Keratinocyte (primary cell): ENCODE data around the gene GYS1. TPM values are rescaled to one million over a fixed set of nuclear protein-coding genes. Genes with fewer than 3 reads are reported as not detected.

ENCODE experiments used
- DNase-seq: peaks from one replicate; pipeline ENCODE4 v3.0.0-alpha.2; 2011; ENCODE audit warnings: low read depth, missing footprints, low spot score
- FAIRE-seq: peaks from 2 replicates; lab custom pipeline; 2011; peaks lifted over from hg19 to GRCh38; lab: Jason Lieb, UNC
- H2AFZ ChIP-seq: 2 replicates; pipeline ENCODE4 v1.6.0; 2012; ENCODE audit warnings: low read length, control low read depth, inconsistent platforms; ENCODE audit not compliant: control insufficient read depth
- H3K27ac ChIP-seq: 2 replicates; pipeline ENCODE4 v1.5.1; 2011; ENCODE audit warnings: low read length; ENCODE audit not compliant: control insufficient read depth, insufficient read depth
- H3K27me3 ChIP-seq: 3 replicates; pipeline ENCODE4 v1.6.0; 2011; ENCODE audit warnings: low read length; ENCODE audit not compliant: control insufficient read depth, insufficient read depth; ENCODE audit errors: extremely low read depth
- H3K36me3 ChIP-seq, 2 experiments: 2 replicates in 1 of 2; 3 replicates in 1 of 2; pipeline ENCODE4 v1.5.1; 2011; ENCODE audit warnings: low read length in 2 of 2, mild to moderate bottlenecking in 1 of 2; ENCODE audit not compliant: control insufficient read depth in 2 of 2, insufficient read depth in 2 of 2; ENCODE audit errors: extremely low read depth in 1 of 2
- H3K4me1 ChIP-seq: 3 replicates; pipeline ENCODE4 v1.5.1; 2011; ENCODE audit warnings: low read length; ENCODE audit not compliant: control insufficient read depth, insufficient read depth; ENCODE audit errors: extremely low read depth
- H3K4me2 ChIP-seq: 3 replicates; pipeline ENCODE4 v1.6.0; 2011; ENCODE audit warnings: low read depth, low read length; ENCODE audit not compliant: control insufficient read depth, insufficient read depth; ENCODE audit errors: extremely low read depth
- H3K4me3 ChIP-seq, 3 experiments: fragments of 200-600 bp in 1 of 3; sonication (generic) in 1 of 3; 2 replicates in 2 of 3; 3 replicates in 1 of 3; pipeline ENCODE4 v1.5.1; 2011 to 2016; ENCODE audit warnings: low read length in 3 of 3, mild to moderate bottlenecking in 3 of 3, control low read depth in 2 of 3, inconsistent platforms in 1 of 3, low read depth in 1 of 3, mixed read lengths in 1 of 3, mixed run types in 1 of 3, moderate library complexity in 1 of 3; ENCODE audit not compliant: control insufficient read depth in 2 of 3, insufficient read depth in 2 of 3; ENCODE audit errors: extremely low read depth in 1 of 3
- H3K79me2 ChIP-seq: 2 replicates; pipeline ENCODE4 v1.6.0; 2012; ENCODE audit warnings: low read length; ENCODE audit not compliant: control insufficient read depth, insufficient read depth
- H3K9ac ChIP-seq: 3 replicates; pipeline ENCODE4 v1.6.0; 2011; ENCODE audit warnings: low read length; ENCODE audit not compliant: control insufficient read depth, insufficient read depth; ENCODE audit errors: extremely low read depth
- H3K9me1 ChIP-seq: 3 replicates; pipeline ENCODE4 v1.6.0; 2011; ENCODE audit warnings: low read length; ENCODE audit not compliant: control insufficient read depth, insufficient read depth; ENCODE audit errors: extremely low read depth
- H3K9me3 ChIP-seq: 2 replicates; pipeline ENCODE4 v1.5.1; 2012; ENCODE audit warnings: low read depth, low read length; ENCODE audit not compliant: control insufficient read depth
- H4K20me1 ChIP-seq: 3 replicates; pipeline ENCODE4 v1.6.0; 2011; ENCODE audit warnings: low read length; ENCODE audit not compliant: control insufficient read depth, insufficient read depth; ENCODE audit errors: extremely low read depth
- CTCF ChIP-seq, 3 experiments: IDR thresholded peaks in 1 of 3; conservative IDR thresholded peaks in 1 of 3; optimal IDR thresholded peaks in 1 of 3; 2 replicates in 2 of 3; 3 replicates in 1 of 3; pipeline versions ENCODE3 to v1.5.1; 2011; ENCODE audit warnings: low read length in 3 of 3, mild to moderate bottlenecking in 3 of 3, moderate library complexity in 2 of 3, control low read depth in 1 of 3, inconsistent platforms in 1 of 3; ENCODE audit not compliant: insufficient read depth in 2 of 3; ENCODE audit errors: extremely low read depth in 1 of 3
- EZH2 ChIP-seq: IDR thresholded peaks from one replicate; pipeline ENCODE4 v1.6.1; 2012; ENCODE audit warnings: inconsistent platforms, mild to moderate bottlenecking, low read length, moderate library complexity
- dilution Hi-C: fragments of 300-500 bp; cut with MboI; formaldehyde crosslinking; loops from one replicate; pipeline ENCODE4 v1.7.0; 2020; ENCODE audit warnings: low sequenced_read_pairs; ENCODE audit not compliant: extremely low pct_ligation_motif_present
- polyA plus RNA-seq, 5 experiments: library from polyadenylated mRNA; depleted of rRNA in 3 of 5; stranded (reverse) in 3 of 5; stranded (forward) in 1 of 5; unstranded in 1 of 5; fragments of >200 nt; gene quantifications; 1 replicate in 1 of 5; 2 replicates in 3 of 5; 3 replicates in 1 of 5; pipeline versions ENCODE4 v1.2.1 to v1.2.3, GENCODE V29; 2011 to 2012; ENCODE audit warnings: missing spikeins in 2 of 5, low read depth in 1 of 5, low replicate concordance in 1 of 5

The GYS1 gene
- polyA plus RNA-seq, 1 donor (not counting 4 experiments of a cell fraction or from before 2014, with no cell fraction given) = 46.5 TPM

- dilution Hi-C loops = no loop called here
- TF ChIP-seq EZH2 (no peak), CTCF (optimal IDR thresholded peaks at IDR 0.05 in 1 of 3, IDR thresholded peaks at IDR 0.05 in 1 of 3, conservative IDR thresholded peaks at IDR 0.05 in 1 of 3; ENCODE audit: extremely low read depth in 1 of 3, insufficient read depth in 2 of 3, low read length in 3 of 3) (no peak)
- no peak for FAIRE-seq
Measured at GRCh38 chr19:48953990-48954594, 39.0 kb downstream of the GYS1 start.

GRCh38 chr19:48953141-48953540 is 40.0 kb downstream of the GYS1 start:
- Histone ChIP-seq H3K4me1 (peaks cover 5% of the 10 kb centered on the region), H3K4me3 (no peak overlapping the region), H3K27ac (no peak overlapping the region), H3K9me3 (no peaks in the 10 kb centered on the region), H3K79me2 (peaks cover 19% of the 10 kb centered on the region), H3K9me1 (no peaks in the 10 kb centered on the region), H4K20me1 (no peaks in the 10 kb centered on the region), H2AFZ (no peak overlapping the region), H3K36me3 (peaks cover 4 to 6% of the 10 kb centered on the region in 2 experiments), H3K9ac (no peak overlapping the region), H3K27me3 (no peaks in the 10 kb centered on the region), H3K4me2 (no peak overlapping the region)
- dilution Hi-C loops = no loop called here
- TF ChIP-seq EZH2 (no peak), CTCF (optimal IDR thresholded peaks at IDR 0.05 in 1 of 3, IDR thresholded peaks at IDR 0.05 in 1 of 3, conservative IDR thresholded peaks at IDR 0.05 in 1 of 3; ENCODE audit: extremely low read depth in 1 of 3, insufficient read depth in 2 of 3, low read length in 3 of 3) (no peak)
- FAIRE-seq (no peak), DNase-seq (no peak)

More at GRCh38 chr19:48953990-48954594, 39.0 kb downstream of the GYS1 start:
- peaks cover 5% of the 10 kb centered on the region for H3K4me1 ChIP-seq
- H3K27ac ChIP-seq = peak overlapping the region; percentile 90
- H3K4me3 ChIP-seq = peak overlapping the region; percentile 15 to 89 (median 85)
- peak overlapping the region; percentile 67 for H3K4me2 ChIP-seq
- H3K79me2 ChIP-seq = peaks cover 19% of the 10 kb centered on the region
- no peaks in the 10 kb centered on the region for H4K20me1 ChIP-seq
- H2AFZ ChIP-seq = peak overlapping the region; percentile 75
- no peaks in the 10 kb centered on the region for H3K9me3 ChIP-seq
- no peaks in the 10 kb centered on the region for H3K27me3 ChIP-seq
- H3K9me1 ChIP-seq = no peaks in the 10 kb centered on the region
- H3K9ac ChIP-seq = peak overlapping the region; percentile 97
- H3K36me3 ChIP-seq = peaks cover 4 to 6% of the 10 kb centered on the region in 2 experiments
- DNase-seq = no peak
